Neuronal stem cell (in vitro differentiated cells): ENCODE data around the gene HEPHL1.

ENCODE experiments used
- DNase-seq: peaks from one replicate; pipeline ENCODE4 v3.0.0-alpha.2; 2013; ENCODE audit warnings: low spot score
- H2AFZ ChIP-seq: one replicate; pipeline ENCODE4 v1.6.1; 2013; ENCODE audit warnings: mild to moderate bottlenecking, low read length, inconsistent platforms
- H2AK5ac ChIP-seq: 2 replicates; pipeline ENCODE4 v1.6.1; 2013; ENCODE audit warnings: low read depth, mild to moderate bottlenecking, inconsistent platforms, low read length, moderate library complexity, mixed read lengths
- H2BK120ac ChIP-seq: 2 replicates; pipeline ENCODE4 v1.6.1; 2013; ENCODE audit warnings: low read depth, mild to moderate bottlenecking, inconsistent platforms, low read length, moderate library complexity, mixed read lengths
- H2BK12ac ChIP-seq: one replicate; pipeline ENCODE4 v1.6.1; 2013; ENCODE audit warnings: low read length, inconsistent platforms
- H2BK15ac ChIP-seq: 2 replicates; pipeline ENCODE4 v1.6.1; 2013; ENCODE audit warnings: mild to moderate bottlenecking, low read length, inconsistent platforms, mixed read lengths
- H2BK5ac ChIP-seq: one replicate; pipeline ENCODE4 v1.6.1; 2013; ENCODE audit warnings: inconsistent platforms, mild to moderate bottlenecking, low read length, moderate library complexity
- H3K14ac ChIP-seq: one replicate; pipeline ENCODE4 v1.6.1; 2013; ENCODE audit warnings: low read length, inconsistent platforms
- H3K18ac ChIP-seq: 2 replicates; pipeline ENCODE4 v1.6.1; 2013; ENCODE audit warnings: low read length, inconsistent platforms
- H3K23ac ChIP-seq: 2 replicates; pipeline ENCODE4 v1.6.1; 2013; ENCODE audit warnings: low read depth, mild to moderate bottlenecking, mixed read lengths, low read length, inconsistent platforms; ENCODE audit not compliant: poor library complexity
- H3K27ac ChIP-seq: replicated peaks from 3 replicates; pipeline ENCODE4 v1.5.1; 2013; ENCODE audit warnings: low read length, inconsistent platforms
- H3K27me3 ChIP-seq, 3 experiments: 2 replicates each; pipeline ENCODE4 v1.6.1; 2013; ENCODE audit warnings: low read length in 3 of 3, mild to moderate bottlenecking in 2 of 3, inconsistent platforms in 1 of 3, low read depth in 1 of 3, mixed read lengths in 1 of 3, moderate library complexity in 1 of 3; ENCODE audit not compliant: control insufficient read depth in 3 of 3, insufficient read depth in 3 of 3
- H3K36me3 ChIP-seq, 2 donors: replicated peaks in 1 of 2; 2 replicates each; pipeline ENCODE4 v1.6.1; 2013; ENCODE audit warnings: low read length in 2 of 2; ENCODE audit not compliant: control insufficient read depth in 2 of 2, insufficient read depth in 2 of 2
- H3K4ac ChIP-seq: 2 replicates; pipeline ENCODE4 v1.6.1; 2013; ENCODE audit warnings: inconsistent platforms, mild to moderate bottlenecking, low read length, moderate library complexity
- H3K4me1 ChIP-seq, 2 donors: 1 replicate in 1 of 2; 2 replicates in 1 of 2; pipeline ENCODE4 v1.6.1; 2013; ENCODE audit warnings: low read length in 2 of 2, low read depth in 1 of 2; ENCODE audit not compliant: control insufficient read depth in 2 of 2, insufficient read depth in 1 of 2
- H3K4me2 ChIP-seq: one replicate; pipeline ENCODE4 v1.6.1; 2013; ENCODE audit warnings: mild to moderate bottlenecking, low read length, inconsistent platforms; ENCODE audit not compliant: insufficient read depth, poor library complexity, severe bottlenecking
- H3K4me3 ChIP-seq, 2 donors: 2 replicates each; pipeline ENCODE4 v1.5.1; 2013; ENCODE audit warnings: low read length in 2 of 2, mild to moderate bottlenecking in 2 of 2, inconsistent platforms in 1 of 2, moderate library complexity in 1 of 2
- H3K79me1 ChIP-seq: one replicate; pipeline ENCODE4 v1.6.1; 2013; ENCODE audit warnings: low read depth, mild to moderate bottlenecking, inconsistent platforms, low read length, moderate library complexity
- H3K9ac ChIP-seq: one replicate; pipeline ENCODE4 v1.6.1; 2013; ENCODE audit warnings: mild to moderate bottlenecking, low read depth, low read length, inconsistent platforms; ENCODE audit not compliant: poor library complexity
- H3K9me3 ChIP-seq, 2 donors: replicated peaks in 1 of 2; 2 replicates each; pipeline versions ENCODE3 to v1.6.1; 2013; ENCODE audit warnings: low read length in 2 of 2, mild to moderate bottlenecking in 2 of 2, inconsistent platforms in 1 of 2, low read depth in 1 of 2, mixed read lengths in 1 of 2, moderate library complexity in 1 of 2; ENCODE audit not compliant: control insufficient read depth in 2 of 2, insufficient read depth in 1 of 2
- H4K8ac ChIP-seq: one replicate; pipeline ENCODE4 v1.6.1; 2013; ENCODE audit warnings: low read depth, mild to moderate bottlenecking, inconsistent platforms, low read length, moderate library complexity
- H4K91ac ChIP-seq: one replicate; pipeline ENCODE4 v1.6.1; 2013; ENCODE audit warnings: low read length, low read depth, mild to moderate bottlenecking, inconsistent platforms; ENCODE audit not compliant: poor library complexity
- WGBS, 2 donors: extraction: QIAGEN DNeasy Blood & Tissue Kit; methylation state at CpG; one replicate each; pipeline ENCODE4 v1.1.7; 2013; ENCODE audit warnings: missing lambda C conversion rate in 2 of 2, mixed read lengths in 1 of 2; ENCODE audit not compliant: insufficient read length in 2 of 2, insufficient replicate concordance in 1 of 2; ENCODE audit errors: extremely low coverage in 2 of 2; 5-methylcytosine and 5-hydroxymethylcytosine counted together

Gene HEPHL1

DNA sequence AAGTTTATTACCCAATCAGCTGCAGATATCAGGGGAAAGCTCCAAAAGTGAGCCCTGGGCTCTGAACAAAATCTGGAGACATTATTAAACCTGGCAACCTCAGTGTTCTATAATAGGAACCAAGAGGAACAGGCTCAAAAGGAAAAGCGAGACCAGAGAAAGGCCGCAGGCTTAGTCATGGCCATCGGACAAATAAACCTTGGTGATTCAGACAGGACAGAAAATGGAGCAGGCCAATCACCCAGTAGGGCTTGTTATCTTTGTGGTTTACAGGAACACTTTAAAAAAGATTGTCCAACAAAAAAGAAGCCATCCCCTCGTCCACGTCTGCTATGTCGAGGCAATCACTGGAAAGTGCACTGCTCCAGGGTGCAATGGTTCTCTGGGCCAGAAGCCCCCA is 99.8 kb downstream of the HEPHL1 start:
- no peak overlapping the region for H4K8ac ChIP-seq
- no peak overlapping the region for H3K9ac ChIP-seq
- DNase-seq, result no peak
- no peak overlapping the region for H2BK12ac ChIP-seq
- H3K79me1 ChIP-seq, result no peaks in the 10 kb centered on the region
- H3K27ac ChIP-seq, result no peak overlapping the region
- H2AK5ac ChIP-seq, result no peak overlapping the region
- no peak overlapping the region for H3K14ac ChIP-seq
- no peak overlapping the region for H3K23ac ChIP-seq
- H3K18ac ChIP-seq, result no peak overlapping the region
- H3K4me1 ChIP-seq, result no peaks in the 10 kb centered on the region
- H3K4ac ChIP-seq, result no peak overlapping the region
- H3K4me2 ChIP-seq, result no peak overlapping the region
- H2AFZ ChIP-seq, result no peak overlapping the region
- no CpG with 5 or more reads among the region's 6 CpGs for WGBS, 2 donors
- no peaks in the 10 kb centered on the region for H3K9me3 ChIP-seq
- H3K27me3 ChIP-seq, result no peaks in the 10 kb centered on the region
- no peak overlapping the region for H3K4me3 ChIP-seq
- H2BK5ac ChIP-seq, result no peak overlapping the region
- H2BK120ac ChIP-seq, result no peak overlapping the region
- no peak overlapping the region for H4K91ac ChIP-seq
- H3K36me3 ChIP-seq, result no peaks in the 10 kb centered on the region
- H2BK15ac ChIP-seq, result no peak overlapping the region

- Histone ChIP-seq H3K27ac (no peak overlapping the region), H2BK12ac (no peak overlapping the region), H3K79me1 (peaks cover 5% of the 10 kb centered on the region), H2BK15ac (no peak overlapping the region), H3K4me3 (no peak overlapping the region), H4K8ac (no peak overlapping the region), H3K36me3 (no peaks in the 10 kb centered on the region), H3K9me3 (no peaks in the 10 kb centered on the region), H3K18ac (no peak overlapping the region), H3K9ac (no peak overlapping the region), H3K4me1 (peaks cover 6 to 9% of the 10 kb centered on the region in 2 donors), H3K4ac (no peak overlapping the region), H4K91ac (no peak overlapping the region), H2AK5ac (no peak overlapping the region), H2BK120ac (no peak overlapping the region), H3K4me2 (no peak overlapping the region), H3K14ac (no peak overlapping the region), H3K23ac (no peak overlapping the region), H2AFZ (no peak overlapping the region), H2BK5ac (no peak overlapping the region), H3K27me3 (no peaks in the 10 kb centered on the region)
- WGBS, 2 donors, result no CpG with 5 or more reads among the region's 8 CpGs
- no peak for DNase-seq
Measured at GRCh38 chr11:94125407-94126115, 104.4 kb downstream of the HEPHL1 start.

GRCh38 chr11:94127638-94128037 is 106.5 kb downstream of the HEPHL1 start:
- peaks cover 11 to 12% of the 10 kb centered on the region in 2 donors for H3K4me1 ChIP-seq
- H3K4me3 ChIP-seq, result peak overlapping the region in 1 of 2 donors; percentile 88

GRCh38 chr11:94128291-94128745 is 107.2 kb downstream of the HEPHL1 start:
- H3K4me2 ChIP-seq, result peak overlapping the region; percentile 56
- H3K4me3 ChIP-seq, result peak overlapping the region; percentile 88 to 93
- WGBS, 2 donors, result no CpG with 5 or more reads among the region's 23 CpGs
- H3K14ac ChIP-seq, result no peak overlapping the region
- peak overlapping the region; percentile 10 for H2BK120ac ChIP-seq
- H3K9ac ChIP-seq, result peak overlapping the region; percentile 87
- H2BK15ac ChIP-seq, result no peak overlapping the region
- no peaks in the 10 kb centered on the region for H3K9me3 ChIP-seq
- peaks cover 11 to 14% of the 10 kb centered on the region in 2 donors for H3K4me1 ChIP-seq
- peak overlapping the region; percentile 91 for H2BK5ac ChIP-seq
- H3K79me1 ChIP-seq, result peaks cover 9% of the 10 kb centered on the region
- H3K36me3 ChIP-seq, result peaks cover 0 to 4% of the 10 kb centered on the region in 2 donors
- no peak overlapping the region for H2AK5ac ChIP-seq
- H4K91ac ChIP-seq, result peak overlapping the region; percentile 6
- H2BK12ac ChIP-seq, result no peak overlapping the region
- peak overlapping the region; percentile 62 for H3K27ac ChIP-seq
- peak overlapping the region; percentile 94 for H3K18ac ChIP-seq
- no peak for DNase-seq
- H2AFZ ChIP-seq, result peak overlapping the region; percentile 91
- no peak overlapping the region for H4K8ac ChIP-seq
- peak overlapping the region; percentile 96 for H3K23ac ChIP-seq
- no peak overlapping the region for H3K4ac ChIP-seq
- no peaks in the 10 kb centered on the region for H3K27me3 ChIP-seq

More at GRCh38 chr11:94127638-94128037, 106.5 kb downstream of the HEPHL1 start:
- H3K18ac ChIP-seq, result peak overlapping the region; percentile 9
- no peak overlapping the region for H3K4me2 ChIP-seq
- H2BK5ac ChIP-seq, result no peak overlapping the region
- H3K27me3 ChIP-seq, result no peaks in the 10 kb centered on the region
- H4K91ac ChIP-seq, result no peak overlapping the region
- H3K9me3 ChIP-seq, result no peaks in the 10 kb centered on the region
- H2AK5ac ChIP-seq, result no peak overlapping the region
- no peak overlapping the region for H3K27ac ChIP-seq
- H2AFZ ChIP-seq, result peak overlapping the region; percentile 91
- H4K8ac ChIP-seq, result no peak overlapping the region
- H3K79me1 ChIP-seq, result peaks cover 5% of the 10 kb centered on the region
- H3K4ac ChIP-seq, result no peak overlapping the region
- H3K36me3 ChIP-seq, result no peaks in the 10 kb centered on the region
- no peak overlapping the region for H3K23ac ChIP-seq
- H2BK12ac ChIP-seq, result peak overlapping the region; percentile 50
- DNase-seq, result no peak
- H3K14ac ChIP-seq, result no peak overlapping the region
- H3K9ac ChIP-seq, result peak overlapping the region; percentile 57
- H2BK15ac ChIP-seq, result no peak overlapping the region
- H2BK120ac ChIP-seq, result no peak overlapping the region
